PC-3 (cell line): ENCODE data around the gene ZNF287.

Source experiments
- CTCF ChIP-seq: fragments of 300-600 bp; sonication (generic); conservative IDR thresholded peaks from 2 replicates; pipeline ENCODE4 v1.5.1; 2017; ENCODE audit warnings: antibody characterized with exemption, low read depth, mild to moderate bottlenecking, low read length
- EZH2 ChIP-seq: fragments of 300-600 bp; sonication (generic); IDR thresholded peaks from one replicate; pipeline ENCODE4 v1.6.1; 2017; ENCODE audit warnings: antibody characterized with exemption, mild to moderate bottlenecking, low read length; ENCODE audit not compliant: unreplicated experiment
- EZH2phosphoT487 ChIP-seq: fragments of 300-600 bp; sonication (generic); IDR thresholded peaks from 2 replicates; pipeline ENCODE4 v1.6.1; 2018; ENCODE audit warnings: mild to moderate bottlenecking, antibody characterized with exemption, low read length, borderline replicate concordance

GRCh38 chr17:16517477-16517876 lies 51.5 kb downstream of the ZNF287 start:
- TF ChIP-seq CTCF (no peak), EZH2 (no peak), EZH2phosphoT487 (no peak)
